MV-4-11 (cell line): ENCODE data around the gene TRAF3.
"Not testable (repeated sequence)": the region's sequence is repeated elsewhere in the genome, so short reads cannot be mapped to it uniquely, and the experiment has no call there.

Source experiments
- DNase-seq: peaks from one replicate; lab custom pipeline; 2025; lab: John Stamatoyannopoulos, UW

The TRAF3 gene

DNA sequence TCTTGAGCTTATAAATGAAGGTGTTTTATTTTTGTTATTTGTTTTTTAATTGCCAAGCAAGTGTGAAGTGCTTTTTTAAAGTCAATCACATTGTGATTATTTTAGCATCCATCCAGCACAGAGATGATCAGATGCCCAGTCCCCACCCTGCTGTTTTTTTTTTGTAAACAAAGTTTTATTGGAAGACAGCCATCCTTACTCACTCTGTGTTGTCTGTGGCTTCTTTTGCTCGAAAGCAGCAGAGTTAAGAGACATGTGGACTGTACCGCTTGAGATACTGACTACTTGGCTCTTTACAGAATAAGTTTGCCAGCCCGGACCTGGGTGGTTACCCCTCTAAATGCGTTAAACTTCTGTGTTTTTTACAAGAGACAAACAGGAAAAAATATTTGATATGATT, 114.3 kb downstream of the TRAF3 start:
- no peak for DNase-seq

DNA sequence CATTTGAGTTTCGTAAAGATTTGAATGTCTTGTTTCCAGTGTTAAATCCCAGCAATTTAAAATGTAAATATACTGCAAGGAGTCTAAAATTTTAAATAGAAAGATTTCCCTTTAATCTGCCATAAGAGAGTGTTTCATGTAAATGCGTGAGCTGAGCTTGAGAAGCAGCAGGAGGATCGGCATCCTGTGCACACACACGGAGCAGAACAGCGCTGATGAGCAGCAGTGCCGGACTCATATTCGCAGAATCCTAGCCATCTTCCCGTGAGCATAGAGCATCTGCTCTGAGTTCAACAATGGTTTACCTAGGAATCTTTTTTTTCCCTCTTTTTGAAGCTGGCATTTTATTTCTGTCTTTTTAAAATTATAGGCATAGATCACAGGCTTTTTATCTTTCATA, 115.4 kb downstream of the TRAF3 start:
- no peak for DNase-seq

DNA sequence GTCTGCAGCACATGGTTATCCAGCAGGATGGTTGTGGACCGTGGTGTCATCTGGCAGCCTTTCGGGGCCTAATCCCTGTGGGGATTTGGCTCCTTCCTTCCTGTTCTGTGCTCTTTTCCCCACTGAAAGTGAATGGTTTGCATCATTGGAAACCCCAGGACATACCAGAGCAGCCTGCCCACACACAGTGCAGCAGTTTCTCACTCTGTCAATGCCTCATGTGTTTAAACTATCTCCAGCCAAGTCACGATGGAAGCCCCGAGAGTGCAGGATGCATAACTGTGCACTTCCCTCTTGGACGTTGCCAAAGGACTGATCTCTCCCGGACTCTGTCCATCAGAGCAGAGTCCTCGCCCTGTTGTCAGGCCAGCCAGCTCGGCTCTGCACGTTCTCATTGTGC, 116.2 kb downstream of the TRAF3 start:
- peak; percentile 68 for DNase-seq

DNA sequence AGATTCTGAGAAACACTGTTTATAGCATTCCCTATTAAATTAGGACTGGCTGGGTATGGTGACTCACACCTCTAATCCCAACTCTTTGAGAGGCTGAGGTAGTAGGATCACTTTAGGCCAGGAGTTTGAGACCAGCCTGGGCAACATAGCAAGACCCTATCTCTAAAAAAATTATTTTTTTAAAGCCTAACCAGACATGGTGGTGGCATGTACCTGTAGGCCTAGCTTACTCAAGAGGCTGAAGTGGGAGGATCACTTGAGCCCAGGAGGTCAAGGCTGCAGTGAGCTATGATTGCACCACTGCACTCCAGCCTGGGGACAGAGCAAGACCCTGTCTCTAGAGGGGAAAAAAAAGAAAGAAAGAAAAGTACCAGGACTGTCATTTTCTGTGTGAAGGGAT, 119.5 kb downstream of the TRAF3 start:
- not testable (repeated sequence) for DNase-seq

DNA sequence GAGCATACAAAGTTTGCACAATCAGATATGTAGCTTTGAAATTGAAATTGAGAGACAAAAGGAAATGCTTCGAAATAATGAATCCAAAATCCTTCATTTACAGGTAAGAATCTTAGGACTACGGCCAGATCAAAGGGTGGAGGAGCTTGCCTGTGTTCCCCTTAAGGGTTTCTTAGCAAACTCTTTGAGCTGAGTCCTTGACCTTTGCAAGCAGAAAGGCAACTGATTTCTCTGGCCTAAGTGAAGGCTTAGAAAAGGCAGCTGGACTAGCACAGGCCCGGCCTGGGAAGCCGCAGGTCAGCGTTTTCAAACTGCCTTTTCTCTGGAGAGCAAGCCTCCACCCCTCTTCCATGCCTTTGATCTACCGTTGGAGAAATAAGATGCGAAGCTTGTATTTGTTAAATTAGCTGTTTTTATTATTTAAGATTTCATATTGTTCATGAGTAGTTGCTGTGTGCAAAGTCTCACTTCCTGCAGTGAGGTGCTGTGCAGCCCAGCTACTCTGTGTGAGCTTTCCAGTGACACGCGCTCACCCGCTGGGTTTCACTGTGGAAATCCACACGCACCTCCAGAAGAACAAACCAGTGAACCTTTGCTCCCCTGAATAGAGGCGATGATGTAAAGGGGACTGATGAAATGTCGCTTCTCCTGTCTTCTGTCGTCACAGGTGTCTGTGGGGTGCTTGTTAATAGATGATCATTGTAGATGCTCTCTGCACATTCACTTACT, 120.2 kb downstream of the TRAF3 start:
- DNase-seq = no peak

DNA sequence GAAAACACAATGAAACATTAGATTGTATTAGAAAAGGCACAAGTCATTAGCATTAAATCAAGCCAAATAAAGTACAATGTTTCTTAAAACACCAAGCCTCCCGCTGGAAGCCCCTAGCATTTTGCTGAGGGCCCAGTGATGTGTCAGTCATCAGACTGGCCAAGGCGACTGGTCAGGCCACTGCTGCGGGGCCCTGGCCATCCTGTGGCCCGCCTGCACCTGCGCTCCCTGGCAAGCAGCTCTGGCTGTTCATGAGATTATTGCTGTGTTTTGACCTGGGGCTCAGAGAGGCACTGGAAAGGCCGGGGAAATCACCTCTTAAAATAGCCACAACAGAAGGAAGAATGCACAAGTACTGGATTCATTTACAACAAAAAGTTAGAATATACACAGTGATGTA, 121.0 kb downstream of the TRAF3 start:
- no peak for DNase-seq

DNA sequence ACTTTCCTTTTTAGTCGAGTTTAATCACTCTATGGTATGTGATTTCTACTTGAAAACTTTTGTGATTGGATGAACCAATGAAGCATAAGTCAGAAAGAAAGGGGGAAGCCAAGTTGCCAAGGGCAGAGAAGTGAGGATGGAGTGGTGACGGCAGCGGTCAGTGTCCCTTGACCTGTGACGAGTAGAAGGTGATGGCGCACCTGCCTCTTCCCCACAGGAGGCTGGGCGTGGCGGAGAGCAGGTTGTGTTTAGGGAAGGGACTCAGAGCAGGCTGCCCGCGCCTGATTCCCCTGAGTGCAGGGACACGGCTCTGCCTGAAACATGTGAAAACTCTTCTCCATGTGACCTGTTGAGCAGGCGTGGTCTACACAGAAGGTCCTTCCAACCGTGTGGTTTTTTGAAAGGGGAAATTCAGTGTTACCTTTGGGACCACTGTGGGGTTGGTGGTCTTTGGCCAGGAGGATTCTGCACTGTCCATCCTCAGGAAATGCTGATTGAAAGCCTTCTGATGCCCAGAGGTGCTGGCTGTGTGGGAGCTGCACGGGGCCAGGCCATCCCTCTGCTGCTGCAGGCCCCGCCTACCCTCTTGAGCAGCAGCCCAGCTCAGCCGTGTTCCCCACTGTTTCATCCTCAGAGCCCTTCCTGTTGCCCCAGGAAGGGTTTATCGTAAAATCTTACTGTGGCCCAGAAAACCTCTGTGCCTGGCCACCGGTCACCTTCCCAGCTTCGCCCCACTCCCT, 121.7 kb downstream of the TRAF3 start:
- no peak for DNase-seq

DNA sequence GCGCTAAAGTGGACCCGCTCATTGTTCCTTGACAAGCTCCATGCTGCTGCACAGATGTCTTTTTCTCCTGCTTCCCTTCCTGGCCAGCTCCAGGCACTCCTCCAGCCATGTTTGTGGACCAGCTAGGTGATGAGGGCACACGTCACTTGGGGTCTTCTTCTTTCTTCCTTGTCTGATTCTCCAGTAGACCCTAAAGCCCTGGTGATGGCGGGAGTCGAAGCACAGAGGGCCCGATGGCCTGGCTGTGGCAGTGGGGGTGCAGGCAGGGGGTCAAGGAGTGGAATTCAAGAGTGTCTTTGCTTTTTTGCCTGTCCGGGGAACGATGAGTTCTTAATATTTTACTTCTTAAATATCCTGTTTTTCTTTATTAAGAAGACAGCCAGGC, 122.3 kb downstream of the TRAF3 start:
- no peak for DNase-seq

DNA sequence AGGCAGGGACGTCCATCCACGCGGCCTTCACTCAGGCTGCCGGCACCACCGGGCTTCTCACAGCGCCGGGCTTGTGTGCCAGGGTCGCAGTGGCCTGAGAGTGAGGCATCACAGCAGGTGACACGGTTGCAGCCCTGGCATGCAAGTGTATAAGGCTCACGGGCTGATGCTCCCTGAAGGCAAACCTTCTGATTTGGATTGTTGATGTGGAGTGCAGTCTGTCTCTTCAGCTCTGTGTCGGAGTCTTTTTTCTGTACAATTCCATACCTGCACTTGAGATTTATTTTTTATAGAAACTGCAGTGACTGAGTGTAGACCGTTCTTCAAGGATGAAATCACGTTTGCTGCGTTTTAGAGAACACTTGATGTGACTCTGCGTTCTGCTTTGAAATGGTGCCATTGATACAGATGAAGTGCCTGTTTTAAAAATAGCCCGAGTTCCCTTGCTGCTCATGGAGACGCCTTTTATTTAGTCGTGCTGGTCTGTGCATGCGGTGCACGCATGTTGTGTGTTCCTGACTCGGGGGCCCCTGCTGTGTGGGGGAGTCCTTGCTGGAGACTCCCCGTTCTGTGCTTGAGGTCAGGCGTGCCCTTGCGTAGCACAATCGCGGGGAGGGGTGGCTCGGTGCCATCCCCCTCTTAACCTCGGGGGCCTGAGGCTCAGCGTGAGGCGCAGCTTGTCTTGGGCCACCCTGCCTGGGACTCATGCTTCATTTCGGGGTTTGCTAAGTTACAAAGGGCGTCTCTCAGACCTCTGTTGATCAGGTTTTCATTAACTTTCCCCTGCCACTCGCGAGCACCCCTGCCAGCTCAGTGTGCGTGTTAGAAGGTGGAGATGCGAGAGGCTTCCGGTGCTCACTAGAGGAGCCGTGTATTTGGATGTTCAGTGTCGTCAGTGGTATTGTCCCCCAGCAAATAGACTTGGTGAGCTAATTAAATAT, 123.7 kb downstream of the TRAF3 start:
- no peak for DNase-seq

DNA sequence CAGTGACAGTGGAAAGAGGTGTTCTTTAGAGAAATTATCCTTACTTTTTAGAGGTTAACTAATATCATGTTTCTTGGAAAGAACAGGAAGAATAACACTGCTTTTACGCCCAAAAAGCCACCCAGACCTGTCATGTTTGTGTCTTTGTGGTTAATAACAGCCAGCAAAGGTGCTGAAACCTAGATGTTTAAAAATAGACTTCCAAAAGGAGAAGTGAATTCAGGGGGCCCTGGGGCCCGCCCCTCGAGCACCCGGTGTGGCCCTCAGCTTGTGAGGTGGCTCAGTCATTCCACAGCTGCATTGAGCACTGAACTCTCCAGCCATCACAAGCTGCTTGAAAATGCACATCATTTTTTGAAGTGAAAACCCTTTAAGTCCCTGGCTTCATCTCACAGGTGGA, 124.4 kb downstream of the TRAF3 start:
- peak; percentile 49 for DNase-seq

DNA sequence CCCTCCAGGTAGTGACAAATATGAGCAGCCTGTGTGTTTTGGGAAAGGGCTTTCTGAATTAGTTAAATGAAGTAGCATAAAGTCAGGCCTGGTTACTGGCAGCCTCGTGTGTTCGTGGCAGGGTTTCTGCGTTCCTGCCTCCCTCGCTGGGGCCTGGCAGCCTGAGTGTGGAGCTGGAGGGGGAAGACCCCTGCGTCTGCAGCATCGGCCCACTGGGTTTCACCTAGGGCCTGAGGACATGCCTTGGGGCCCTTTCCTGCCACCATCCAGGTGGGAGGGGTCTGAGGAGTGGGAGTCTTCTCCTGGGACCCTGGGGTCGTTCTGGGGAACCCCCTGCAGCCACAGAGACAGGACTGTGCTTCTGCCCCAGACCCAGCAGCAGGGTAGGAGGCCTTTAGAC, 124.8 kb downstream of the TRAF3 start:
- no peak for DNase-seq

DNA sequence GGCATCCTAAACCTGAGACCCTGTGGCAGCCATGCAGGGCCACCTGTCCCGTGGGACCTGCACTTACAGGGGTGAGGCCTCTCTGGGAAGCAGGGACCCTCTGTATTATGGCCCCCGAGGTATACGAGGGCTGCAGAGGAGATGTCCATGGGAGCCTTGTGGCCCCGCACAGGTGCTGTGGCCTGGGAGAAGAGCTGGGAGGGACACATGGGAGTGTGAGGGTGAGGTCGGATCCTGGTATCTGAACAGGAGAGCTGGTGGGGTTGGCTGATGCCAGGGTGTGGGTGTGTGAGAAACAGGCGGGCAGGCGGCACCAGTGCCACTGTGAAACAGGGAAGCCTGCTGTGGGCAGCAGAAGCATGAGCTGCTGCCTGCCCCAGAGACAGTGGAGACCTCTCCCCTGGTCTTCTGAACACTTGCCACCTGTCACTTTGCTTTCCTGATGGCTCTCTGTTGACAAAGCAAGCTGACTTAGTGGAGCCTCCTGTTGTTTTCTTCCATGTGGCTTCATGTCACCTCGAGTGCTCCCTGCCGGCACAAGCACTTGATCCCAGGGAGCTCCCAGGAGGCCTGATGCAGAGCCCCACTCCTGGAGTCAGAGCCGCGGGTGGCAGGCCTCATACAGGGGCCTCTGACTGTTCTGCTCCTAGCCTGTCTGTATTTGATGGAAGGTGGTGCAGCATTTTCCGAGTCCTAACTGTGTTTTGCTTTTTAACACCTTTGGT, 125.4 kb downstream of the TRAF3 start:
- DNase-seq = no peak

DNA sequence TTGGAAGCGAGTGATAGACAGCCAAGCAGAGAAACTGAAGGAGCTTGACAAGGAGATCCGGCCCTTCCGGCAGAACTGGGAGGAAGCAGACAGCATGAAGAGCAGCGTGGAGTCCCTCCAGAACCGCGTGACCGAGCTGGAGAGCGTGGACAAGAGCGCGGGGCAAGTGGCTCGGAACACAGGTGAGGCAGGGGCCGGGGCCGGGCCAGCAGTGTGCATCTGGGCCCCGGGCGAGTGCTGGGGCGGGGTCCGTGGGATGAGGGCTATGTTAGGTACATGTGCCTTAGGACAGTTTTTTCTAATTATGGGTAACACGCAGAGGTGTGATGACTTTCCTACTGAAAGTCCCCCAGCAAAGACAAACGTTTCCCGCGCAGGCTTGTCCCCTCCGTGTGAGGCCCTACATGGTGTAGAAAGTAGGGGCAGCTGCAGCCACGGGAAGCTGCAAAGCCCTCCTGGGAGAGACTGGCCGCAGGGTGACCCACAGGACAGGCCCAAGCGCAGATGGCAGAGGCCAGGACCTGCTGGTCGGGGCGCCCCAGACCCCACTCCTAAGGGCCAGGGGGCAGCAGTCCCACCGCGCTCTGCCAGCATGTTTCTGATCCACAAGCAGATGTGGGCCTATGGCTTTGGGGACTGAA, 126.1 kb downstream of the TRAF3 start:
- no peak for DNase-seq

DNA sequence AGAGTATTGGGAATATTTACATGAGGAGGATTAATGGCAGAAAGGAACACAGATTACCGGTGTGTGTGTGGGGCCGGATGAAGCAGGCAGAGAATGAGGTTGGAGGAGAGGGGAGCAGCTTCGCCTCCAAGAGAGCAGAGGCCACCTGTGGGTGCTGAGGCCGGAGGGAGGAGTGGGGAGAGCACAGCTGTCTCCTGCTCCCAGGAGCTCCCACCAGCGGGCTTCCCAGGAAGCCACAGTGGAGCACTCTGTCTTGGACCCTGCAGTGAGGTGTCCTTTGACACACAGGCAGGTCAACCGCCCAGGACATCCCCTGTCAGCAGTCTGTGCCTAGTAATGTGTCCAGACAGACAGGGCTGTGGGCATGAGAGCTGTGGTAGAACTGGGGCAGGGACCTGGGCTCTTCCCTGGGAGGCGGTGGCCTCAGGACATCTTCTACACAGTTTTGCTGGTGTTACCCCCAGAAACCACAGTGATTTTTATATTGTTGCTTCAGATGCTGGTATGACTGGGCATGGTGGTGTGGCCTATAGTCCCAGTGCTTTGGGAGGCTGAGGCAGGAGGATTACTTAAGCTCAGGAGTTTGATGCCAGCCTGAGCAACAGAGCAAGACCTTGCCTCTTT, 126.8 kb downstream of the TRAF3 start:
- no peak for DNase-seq

DNA sequence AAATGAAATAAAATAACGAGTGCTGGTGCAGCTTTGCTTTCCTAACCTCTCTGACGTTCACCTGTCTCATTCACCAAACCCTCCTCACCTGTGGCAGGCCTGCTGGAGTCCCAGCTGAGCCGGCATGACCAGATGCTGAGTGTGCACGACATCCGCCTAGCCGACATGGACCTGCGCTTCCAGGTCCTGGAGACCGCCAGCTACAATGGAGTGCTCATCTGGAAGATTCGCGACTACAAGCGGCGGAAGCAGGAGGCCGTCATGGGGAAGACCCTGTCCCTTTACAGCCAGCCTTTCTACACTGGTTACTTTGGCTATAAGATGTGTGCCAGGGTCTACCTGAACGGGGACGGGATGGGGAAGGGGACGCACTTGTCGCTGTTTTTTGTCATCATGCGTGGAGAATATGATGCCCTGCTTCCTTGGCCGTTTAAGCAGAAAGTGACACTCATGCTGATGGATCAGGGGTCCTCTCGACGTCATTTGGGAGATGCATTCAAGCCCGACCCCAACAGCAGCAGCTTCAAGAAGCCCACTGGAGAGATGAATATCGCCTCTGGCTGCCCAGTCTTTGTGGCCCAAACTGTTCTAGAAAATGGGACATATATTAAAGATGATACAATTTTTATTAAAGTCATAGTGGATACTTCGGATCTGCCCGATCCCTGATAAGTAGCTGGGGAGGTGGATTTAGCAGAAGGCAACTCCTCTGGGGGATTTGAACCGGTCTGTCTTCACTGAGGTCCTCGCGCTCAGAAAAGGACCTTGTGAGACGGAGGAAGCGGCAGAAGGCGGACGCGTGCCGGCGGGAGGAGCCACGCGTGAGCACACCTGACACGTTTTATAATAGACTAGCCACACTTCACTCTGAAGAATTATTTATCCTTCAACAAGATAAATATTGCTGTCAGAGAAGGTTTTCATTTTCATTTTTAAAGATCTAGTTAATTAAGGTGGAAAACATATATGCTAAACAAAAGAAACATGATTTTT, 128.2 kb downstream of the TRAF3 start:
- no peak for DNase-seq

DNA sequence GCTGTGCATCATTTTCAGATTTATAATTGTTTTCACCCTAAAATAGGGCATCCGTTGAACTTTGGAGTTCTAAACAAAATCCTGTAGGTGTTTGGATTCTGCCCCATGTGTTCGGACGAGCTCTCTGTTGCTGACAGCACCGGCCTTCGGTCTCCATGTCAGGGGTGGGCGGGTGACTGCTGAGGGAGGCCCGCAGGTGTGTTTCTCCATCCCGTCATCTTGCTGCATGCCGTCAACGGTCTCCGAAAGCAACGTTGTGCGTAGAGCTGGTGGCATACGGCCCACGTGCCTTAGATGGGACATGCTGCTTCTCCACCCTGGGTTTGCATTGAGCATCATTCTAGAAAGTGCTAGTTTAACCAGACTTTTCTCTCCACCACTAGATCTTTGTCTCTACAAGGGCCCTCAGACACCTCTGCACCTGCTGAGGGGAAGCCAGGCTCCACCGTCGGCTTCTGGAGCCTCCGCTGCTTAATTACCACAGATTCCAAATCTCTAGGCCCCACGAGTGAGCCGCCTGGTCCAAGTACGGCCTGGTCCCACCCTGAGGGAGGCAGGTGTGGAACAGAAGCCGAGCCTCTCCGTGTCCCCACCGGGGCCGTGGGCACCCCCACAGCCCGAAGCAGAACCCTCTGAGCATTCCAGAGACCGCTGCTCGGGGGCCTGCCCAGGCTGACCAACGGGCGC, 129.5 kb downstream of the TRAF3 start:
- no peak for DNase-seq

DNA sequence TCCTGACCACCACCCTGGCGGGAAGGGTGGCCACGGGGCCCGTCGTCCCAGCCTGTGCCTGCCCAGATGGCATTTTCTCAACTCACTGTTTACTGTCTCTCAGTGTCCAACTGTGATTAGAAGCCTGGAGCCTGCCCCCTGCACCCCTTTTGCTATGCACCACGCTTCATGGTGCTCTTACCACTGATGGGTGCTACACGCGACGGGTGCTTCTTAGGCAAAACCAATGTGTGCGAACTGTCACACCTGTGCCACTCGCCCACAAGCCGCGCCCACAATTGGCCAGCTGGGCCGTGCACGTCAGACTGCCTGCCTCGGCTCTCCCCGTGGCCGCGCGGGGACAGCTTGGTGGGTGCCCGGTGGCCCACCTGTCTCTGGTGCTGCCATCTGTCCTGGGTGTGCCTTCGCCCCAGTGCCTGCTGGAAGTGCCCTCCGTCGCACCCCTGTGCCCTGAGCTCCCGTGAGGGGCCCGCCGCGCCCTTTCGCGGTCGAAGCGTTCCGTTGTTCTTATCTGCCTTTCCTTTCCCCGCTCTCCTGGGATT, 130.1 kb downstream of the TRAF3 start:
- DNase-seq = no peak

DNA sequence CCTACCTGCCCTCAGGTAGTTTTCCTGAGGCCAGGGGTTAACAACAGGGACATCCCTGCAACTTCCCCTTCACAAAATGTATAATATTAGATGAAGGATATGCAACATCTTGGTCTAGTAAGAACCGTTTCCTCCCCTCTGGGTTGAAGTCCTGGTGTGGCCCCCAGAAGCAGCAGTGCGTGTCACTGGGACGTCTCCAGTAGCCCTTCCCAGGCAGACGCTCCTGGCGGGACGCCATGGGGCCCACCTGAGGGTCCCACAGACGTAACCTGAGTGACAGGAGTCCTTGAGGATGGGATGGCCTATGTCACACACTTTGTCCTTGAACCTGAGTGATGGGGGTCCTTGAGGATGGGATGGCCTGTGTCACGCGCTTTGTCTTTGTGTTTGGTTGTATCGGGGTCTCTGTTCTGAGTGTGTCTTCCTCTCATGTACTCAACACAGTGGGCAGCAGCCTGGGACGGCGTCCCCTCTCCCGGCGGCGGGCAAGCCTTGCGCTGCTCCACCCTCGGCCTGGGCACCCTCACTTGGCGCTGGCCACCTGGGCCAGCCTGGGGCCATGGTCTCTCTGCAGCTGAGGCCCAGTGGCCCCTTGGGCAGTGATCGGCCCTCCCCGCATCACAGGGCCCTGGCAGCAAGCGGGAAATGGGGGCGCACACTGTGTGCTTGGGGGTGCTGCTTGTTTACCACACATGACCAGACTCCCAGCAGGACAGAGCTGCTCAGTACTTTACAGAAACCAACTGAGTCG, 130.9 kb downstream of the TRAF3 start:
- DNase-seq = no peak
